Left forelimb (tissue), 1 donor: ENCODE measurements around the gene HMGN3.

ENCODE experiments used
- DNase-seq: peaks from one replicate; pipeline ENCODE4 v3.0.0-alpha.2; 2018; ENCODE audit warnings: low spot score

The HMGN3 gene

GRCh38 chr6:79232696-79233462 is 1.6 kb downstream of the HMGN3 start:
- DNase-seq = no peak

GRCh38 chr6:79231666-79232065 is 2.8 kb downstream of the HMGN3 start:
- DNase-seq = no peak

- no peak for DNase-seq
Observed at GRCh38 chr6:79231101-79231500, 3.4 kb downstream of the HMGN3 start.

- DNase-seq = no peak
Observed at GRCh38 chr6:79230149-79230548, 4.3 kb downstream of the HMGN3 start.

GRCh38 chr6:79227445-79227844 is 7.0 kb downstream of the HMGN3 start:
- no peak for DNase-seq

GRCh38 chr6:79226660-79227059 is 7.8 kb downstream of the HMGN3 start:
- no peak for DNase-seq

GRCh38 chr6:79225717-79226599 is 8.5 kb downstream of the HMGN3 start:
- no peak for DNase-seq

- no peak for DNase-seq
Observed at GRCh38 chr6:79223611-79224404, 10.7 kb downstream of the HMGN3 start.

GRCh38 chr6:79215213-79215824 is 19.2 kb downstream of the HMGN3 start:
- no peak for DNase-seq

- DNase-seq = no peak
Observed at GRCh38 chr6:79212859-79213258, 21.6 kb downstream of the HMGN3 start.

GRCh38 chr6:79208816-79209215 is 25.7 kb downstream of the HMGN3 start:
- no peak for DNase-seq

- DNase-seq = no peak
Observed at GRCh38 chr6:79203753-79204253, 30.7 kb downstream of the HMGN3 start.

- no peak for DNase-seq
Observed at GRCh38 chr6:79202556-79202955, 31.9 kb downstream of the HMGN3 start.

- no peak for DNase-seq
Observed at GRCh38 chr6:79201983-79202382, 32.5 kb downstream of the HMGN3 start.

GRCh38 chr6:79201143-79201542 is 33.3 kb downstream of the HMGN3 start:
- no peak for DNase-seq

GRCh38 chr6:79196912-79197311 is 37.6 kb downstream of the HMGN3 start:
- no peak for DNase-seq

GRCh38 chr6:79193971-79194370 is 40.5 kb downstream of the HMGN3 start:
- no peak for DNase-seq

GRCh38 chr6:79189760-79190350 is 44.6 kb downstream of the HMGN3 start:
- DNase-seq = no peak

GRCh38 chr6:79188885-79189480 is 45.5 kb downstream of the HMGN3 start:
- DNase-seq = no peak

- no peak for DNase-seq
Observed at GRCh38 chr6:79188107-79188506, 46.4 kb downstream of the HMGN3 start.

- no peak for DNase-seq
Observed at GRCh38 chr6:79186564-79186963, 47.9 kb downstream of the HMGN3 start.
